Mesendoderm (in vitro differentiated cells): ENCODE measurements around the gene OSBPL1A.

ENCODE experiments used
- DNase-seq: peaks from one replicate; pipeline ENCODE4 v3.0.0; 2013
- H2AK5ac ChIP-seq: 2 replicates; pipeline ENCODE4 v1.6.1; 2013; ENCODE audit warnings: low read length, inconsistent platforms
- H2BK120ac ChIP-seq: 2 replicates; pipeline ENCODE4 v1.6.1; 2013; ENCODE audit warnings: low read depth, mild to moderate bottlenecking, low read length, moderate library complexity, mixed read lengths
- H2BK15ac ChIP-seq: replicated peaks from 2 replicates; pipeline ENCODE4 v1.6.1; 2013; ENCODE audit warnings: low read depth, mild to moderate bottlenecking, moderate library complexity
- H2BK5ac ChIP-seq: 2 replicates; pipeline ENCODE4 v1.6.1; 2013; ENCODE audit warnings: low read length, inconsistent platforms
- H3K18ac ChIP-seq: 2 replicates; pipeline ENCODE4 v1.6.1; 2013; ENCODE audit warnings: mild to moderate bottlenecking, low read length, mixed read lengths
- H3K23ac ChIP-seq: one replicate; pipeline ENCODE4 v1.6.1; 2013; ENCODE audit warnings: low read length
- H3K27ac ChIP-seq: 2 replicates; pipeline ENCODE4 v1.5.1; 2013; ENCODE audit warnings: low read depth, mild to moderate bottlenecking, inconsistent platforms, low read length, moderate library complexity
- H3K27me3 ChIP-seq: 2 replicates; pipeline ENCODE4 v1.6.1; 2013; ENCODE audit warnings: low read length, control low read depth, mild to moderate bottlenecking, inconsistent platforms; ENCODE audit not compliant: insufficient read depth, poor library complexity
- H3K36me3 ChIP-seq: 2 replicates; pipeline ENCODE4 v1.6.1; 2013; ENCODE audit warnings: low read length, inconsistent platforms; ENCODE audit not compliant: control insufficient read depth, insufficient read depth
- H3K4ac ChIP-seq: one replicate; pipeline ENCODE4 v1.6.1; 2013; ENCODE audit warnings: low read depth, mild to moderate bottlenecking, low read length, moderate library complexity
- H3K4me1 ChIP-seq: 2 replicates; pipeline ENCODE4 v1.6.1; 2013; ENCODE audit warnings: low read depth, low read length, inconsistent platforms; ENCODE audit not compliant: control insufficient read depth
- H3K4me2 ChIP-seq: 2 replicates; pipeline ENCODE4 v1.6.1; 2013; ENCODE audit warnings: low read length
- H3K4me3 ChIP-seq: 2 replicates; pipeline ENCODE4 v1.5.1; 2013; ENCODE audit warnings: mild to moderate bottlenecking, low read length
- H3K56ac ChIP-seq: one replicate; pipeline ENCODE4 v1.6.1; 2013; ENCODE audit warnings: low read length
- H3K79me1 ChIP-seq: 2 replicates; pipeline ENCODE4 v1.6.1; 2013; ENCODE audit warnings: low read length, inconsistent platforms
- H3K79me2 ChIP-seq: 2 replicates; pipeline ENCODE4 v1.6.1; 2013; ENCODE audit warnings: mild to moderate bottlenecking, low read length; ENCODE audit not compliant: control insufficient read depth, insufficient read depth
- H3K9ac ChIP-seq: 2 replicates; pipeline ENCODE4 v1.6.1; 2013; ENCODE audit warnings: low read length, inconsistent platforms
- H4K5ac ChIP-seq: one replicate; pipeline ENCODE4 v1.6.1; 2013; ENCODE audit warnings: low read length
- H4K8ac ChIP-seq: one replicate; pipeline ENCODE4 v1.6.1; 2013; ENCODE audit warnings: low read depth, mild to moderate bottlenecking, control low read depth, low read length, moderate library complexity
- WGBS: extraction: QIAGEN DNeasy Blood & Tissue Kit; methylation state at CpG from one replicate; pipeline ENCODE4 v1.1.7; 2013; ENCODE audit warnings: low lambda C conversion rate, missing lambda C conversion rate; ENCODE audit not compliant: insufficient coverage; ENCODE audit errors: extremely low coverage; 5-methylcytosine and 5-hydroxymethylcytosine counted together

Gene OSBPL1A

GRCh38 chr18:24333084-24333483 is 64.5 kb downstream of the OSBPL1A start:
- Histone ChIP-seq H3K9ac (no peak overlapping the region), H2BK15ac (no peak overlapping the region), H3K79me2 (no peaks in the 10 kb centered on the region), H4K8ac (no peak overlapping the region), H3K4me2 (no peak overlapping the region), H3K27me3 (no peaks in the 10 kb centered on the region), H2BK5ac (no peak overlapping the region), H3K4me1 (no peaks in the 10 kb centered on the region), H3K18ac (no peak overlapping the region), H3K56ac (no peak overlapping the region), H3K4ac (no peak overlapping the region), H4K5ac (no peak overlapping the region), H3K4me3 (no peak overlapping the region), H2AK5ac (no peak overlapping the region), H3K27ac (no peak overlapping the region), H3K36me3 (peaks cover 2% of the 10 kb centered on the region), H2BK120ac (no peak overlapping the region), H3K23ac (no peak overlapping the region), H3K79me1 (no peaks in the 10 kb centered on the region)
- WGBS, result no CpG with 5 or more reads among the region's 2 CpGs
- DNase-seq, result no peak

- Histone ChIP-seq H3K79me1 (no peaks in the 10 kb centered on the region), H2BK5ac (no peak overlapping the region), H3K4me3 (no peak overlapping the region), H2BK15ac (no peak overlapping the region), H3K4me2 (no peak overlapping the region), H4K8ac (no peak overlapping the region), H3K4me1 (no peaks in the 10 kb centered on the region), H3K9ac (no peak overlapping the region), H2AK5ac (no peak overlapping the region), H3K27me3 (no peaks in the 10 kb centered on the region), H3K23ac (no peak overlapping the region), H3K18ac (no peak overlapping the region), H3K79me2 (no peaks in the 10 kb centered on the region), H3K36me3 (peaks cover 2% of the 10 kb centered on the region), H4K5ac (no peak overlapping the region), H3K56ac (no peak overlapping the region), H3K27ac (no peak overlapping the region), H2BK120ac (no peak overlapping the region), H3K4ac (no peak overlapping the region)
- DNase-seq, result no peak
- no CpG with 5 or more reads among the region's 3 CpGs for WGBS
Measured at GRCh38 chr18:24326211-24326610, 71.4 kb downstream of the OSBPL1A start.

GRCh38 chr18:24322584-24323136 is 75.0 kb downstream of the OSBPL1A start:
- no peak overlapping the region for H3K56ac ChIP-seq
- no peak overlapping the region for H2AK5ac ChIP-seq
- no peaks in the 10 kb centered on the region for H3K4me1 ChIP-seq
- H3K27ac ChIP-seq, result no peak overlapping the region
- H2BK15ac ChIP-seq, result no peak overlapping the region
- H3K79me1 ChIP-seq, result no peaks in the 10 kb centered on the region
- no peak overlapping the region for H3K9ac ChIP-seq
- H3K18ac ChIP-seq, result no peak overlapping the region
- no peaks in the 10 kb centered on the region for H3K79me2 ChIP-seq
- no peak overlapping the region for H3K4me3 ChIP-seq
- H3K23ac ChIP-seq, result no peak overlapping the region
- no peak overlapping the region for H2BK120ac ChIP-seq
- no peak overlapping the region for H2BK5ac ChIP-seq
- no peaks in the 10 kb centered on the region for H3K36me3 ChIP-seq
- H4K8ac ChIP-seq, result no peak overlapping the region
- H4K5ac ChIP-seq, result no peak overlapping the region
- no peak overlapping the region for H3K4ac ChIP-seq
- no peak overlapping the region for H3K4me2 ChIP-seq
- no peaks in the 10 kb centered on the region for H3K27me3 ChIP-seq
- no peak for DNase-seq

GRCh38 chr18:24321071-24321470 is 76.6 kb downstream of the OSBPL1A start:
- Histone ChIP-seq H2BK15ac (no peak overlapping the region), H3K56ac (no peak overlapping the region), H3K27ac (no peak overlapping the region), H3K18ac (no peak overlapping the region), H2BK5ac (no peak overlapping the region), H3K79me2 (no peaks in the 10 kb centered on the region), H4K8ac (no peak overlapping the region), H3K27me3 (no peaks in the 10 kb centered on the region), H3K9ac (no peak overlapping the region), H4K5ac (no peak overlapping the region), H3K79me1 (no peaks in the 10 kb centered on the region), H3K4me3 (no peak overlapping the region), H3K36me3 (no peaks in the 10 kb centered on the region), H3K23ac (no peak overlapping the region), H3K4me2 (no peak overlapping the region), H2AK5ac (no peak overlapping the region), H3K4me1 (no peaks in the 10 kb centered on the region), H3K4ac (no peak overlapping the region), H2BK120ac (no peak overlapping the region)
- WGBS, result no CpG with 5 or more reads among the region's 1 CpG
- DNase-seq, result no peak

GRCh38 chr18:24319757-24320156 is 77.9 kb downstream of the OSBPL1A start:
- H3K4me1 ChIP-seq, result no peaks in the 10 kb centered on the region
- H2AK5ac ChIP-seq, result no peak overlapping the region
- H3K4me3 ChIP-seq, result no peak overlapping the region

GRCh38 chr18:24317370-24317769 is 80.3 kb downstream of the OSBPL1A start:
- no peak overlapping the region for H3K4ac ChIP-seq
- no peaks in the 10 kb centered on the region for H3K36me3 ChIP-seq
- no peak overlapping the region for H2AK5ac ChIP-seq
- no peaks in the 10 kb centered on the region for H3K79me2 ChIP-seq
- no peak overlapping the region for H3K27ac ChIP-seq
- no peak overlapping the region for H4K5ac ChIP-seq
- no peak for DNase-seq
- H4K8ac ChIP-seq, result no peak overlapping the region
- no peak overlapping the region for H3K56ac ChIP-seq
- no peak overlapping the region for H3K4me3 ChIP-seq
- H3K27me3 ChIP-seq, result no peaks in the 10 kb centered on the region
- H3K23ac ChIP-seq, result no peak overlapping the region
- no peaks in the 10 kb centered on the region for H3K4me1 ChIP-seq
- no peak overlapping the region for H2BK5ac ChIP-seq
- H3K9ac ChIP-seq, result no peak overlapping the region
- no peak overlapping the region for H2BK120ac ChIP-seq
- H2BK15ac ChIP-seq, result no peak overlapping the region
- no peak overlapping the region for H3K18ac ChIP-seq
- H3K4me2 ChIP-seq, result no peak overlapping the region
- no peaks in the 10 kb centered on the region for H3K79me1 ChIP-seq

More at GRCh38 chr18:24319757-24320156, 77.9 kb downstream of the OSBPL1A start:
- no peak overlapping the region for H3K4ac ChIP-seq
- H3K4me2 ChIP-seq, result no peak overlapping the region
- H3K23ac ChIP-seq, result no peak overlapping the region
- no peaks in the 10 kb centered on the region for H3K79me1 ChIP-seq
- no CpG with 5 or more reads among the region's 5 CpGs for WGBS
- H3K27me3 ChIP-seq, result no peaks in the 10 kb centered on the region
- H3K36me3 ChIP-seq, result no peaks in the 10 kb centered on the region
- no peak overlapping the region for H3K27ac ChIP-seq
- no peak overlapping the region for H4K8ac ChIP-seq
- no peaks in the 10 kb centered on the region for H3K79me2 ChIP-seq
- H4K5ac ChIP-seq, result no peak overlapping the region
- no peak overlapping the region for H3K56ac ChIP-seq
- no peak overlapping the region for H2BK15ac ChIP-seq
- H2BK5ac ChIP-seq, result no peak overlapping the region
- no peak overlapping the region for H3K9ac ChIP-seq
- H2BK120ac ChIP-seq, result no peak overlapping the region
- DNase-seq, result no peak
- H3K18ac ChIP-seq, result no peak overlapping the region
